ENCODE results near the gene PPP1R15B. TPM values are rescaled to one million over a fixed set of nuclear protein-coding genes. Genes with fewer than 3 reads are reported as not detected.

Gene PPP1R15B
- total RNA-seq, 2 donors from 2014 or later, result 44.8 to 79.2 TPM

- Mint-ChIP-seq H3K27me3 (ENCODE audit: insufficient read depth) (peaks cover 35% of the 10 kb centered on the region), H3K4me1 (peaks cover 5% of the 10 kb centered on the region), H3K36me3 (ENCODE audit: low read depth) (no peaks in the 10 kb centered on the region), H3K4me3 (no peak overlapping the region), H3K27ac (no peak overlapping the region), H3K9me3 (no peaks in the 10 kb centered on the region)
- 84 to 90% methylated on average over 1 to 2 of the region's 2 CpGs for WGBS, 2 experiments (ENCODE audit: insufficient coverage in 1 of 2, insufficient read length in 1 of 2)
- Histone ChIP-seq H3K4me1 (ENCODE audit: control insufficient read depth, insufficient read depth, low read length) (no peaks in the 10 kb centered on the region), H3K9ac (ENCODE audit: extremely low read depth, low read length, poor library complexity, severe bottlenecking) (no peak overlapping the region), H3K4me3 (ENCODE audit: low read length) (no peak overlapping the region), H3K27ac (ENCODE audit: low read depth, low read length) (no peak overlapping the region), H3K9me3 (ENCODE audit: control insufficient read depth, low read length) (no peaks in the 10 kb centered on the region), H3K36me3 (ENCODE audit: control insufficient read depth, insufficient read depth, low read length) (no peaks in the 10 kb centered on the region), H3K27me3 (ENCODE audit: control insufficient read depth, insufficient read depth, low read length, poor library complexity, severe bottlenecking) (peaks cover 83% of the 10 kb centered on the region)
- no peak for DNase-seq
- TF ChIP-seq, protein P1, sequence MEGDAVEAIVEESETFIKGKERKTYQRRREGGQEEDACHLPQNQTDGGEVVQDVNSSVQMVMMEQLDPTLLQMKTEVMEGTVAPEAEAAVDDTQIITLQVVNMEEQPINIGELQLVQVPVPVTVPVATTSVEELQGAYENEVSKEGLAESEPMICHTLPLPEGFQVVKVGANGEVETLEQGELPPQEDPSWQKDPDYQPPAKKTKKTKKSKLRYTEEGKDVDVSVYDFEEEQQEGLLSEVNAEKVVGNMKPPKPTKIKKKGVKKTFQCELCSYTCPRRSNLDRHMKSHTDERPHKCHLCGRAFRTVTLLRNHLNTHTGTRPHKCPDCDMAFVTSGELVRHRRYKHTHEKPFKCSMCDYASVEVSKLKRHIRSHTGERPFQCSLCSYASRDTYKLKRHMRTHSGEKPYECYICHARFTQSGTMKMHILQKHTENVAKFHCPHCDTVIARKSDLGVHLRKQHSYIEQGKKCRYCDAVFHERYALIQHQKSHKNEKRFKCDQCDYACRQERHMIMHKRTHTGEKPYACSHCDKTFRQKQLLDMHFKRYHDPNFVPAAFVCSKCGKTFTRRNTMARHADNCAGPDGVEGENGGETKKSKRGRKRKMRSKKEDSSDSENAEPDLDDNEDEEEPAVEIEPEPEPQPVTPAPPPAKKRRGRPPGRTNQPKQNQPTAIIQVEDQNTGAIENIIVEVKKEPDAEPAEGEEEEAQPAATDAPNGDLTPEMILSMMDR (conservative IDR thresholded peaks at IDR 0.05), result no peak
These were observed 28.9 kb downstream of the PPP1R15B start for GRCh38 chr1:204382714-204383083.

DNA sequence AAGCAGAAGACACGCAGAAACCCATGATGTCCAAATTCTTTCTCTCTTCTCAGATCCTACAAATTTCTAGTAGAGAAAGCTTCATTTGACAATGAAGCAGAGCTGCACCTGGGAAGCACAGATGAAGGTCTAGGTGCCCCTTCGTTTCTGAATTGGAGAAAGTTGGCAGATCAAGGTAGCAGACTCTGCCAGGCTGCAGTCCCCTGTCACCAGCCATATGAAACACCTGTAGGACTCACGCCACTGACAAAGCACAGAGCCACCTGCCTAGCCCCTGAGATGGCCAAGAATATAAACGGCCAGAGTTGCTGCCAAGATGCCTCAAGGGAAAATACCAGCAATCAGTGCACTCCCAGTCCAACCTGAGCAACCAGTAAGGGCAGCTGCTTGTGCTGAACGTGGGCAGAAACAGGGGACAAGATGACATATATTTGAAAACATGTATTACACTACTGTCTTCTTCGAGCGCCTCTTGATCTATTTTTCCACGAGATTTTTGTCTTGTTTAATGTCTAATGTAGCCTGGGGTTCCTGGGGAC, 31.3 kb downstream of the PPP1R15B start:
- Histone ChIP-seq H3K27ac (ENCODE audit: low read depth, low read length) (no peak overlapping the region), H3K9ac (ENCODE audit: extremely low read depth, low read length, poor library complexity, severe bottlenecking) (no peak overlapping the region)

DNA sequence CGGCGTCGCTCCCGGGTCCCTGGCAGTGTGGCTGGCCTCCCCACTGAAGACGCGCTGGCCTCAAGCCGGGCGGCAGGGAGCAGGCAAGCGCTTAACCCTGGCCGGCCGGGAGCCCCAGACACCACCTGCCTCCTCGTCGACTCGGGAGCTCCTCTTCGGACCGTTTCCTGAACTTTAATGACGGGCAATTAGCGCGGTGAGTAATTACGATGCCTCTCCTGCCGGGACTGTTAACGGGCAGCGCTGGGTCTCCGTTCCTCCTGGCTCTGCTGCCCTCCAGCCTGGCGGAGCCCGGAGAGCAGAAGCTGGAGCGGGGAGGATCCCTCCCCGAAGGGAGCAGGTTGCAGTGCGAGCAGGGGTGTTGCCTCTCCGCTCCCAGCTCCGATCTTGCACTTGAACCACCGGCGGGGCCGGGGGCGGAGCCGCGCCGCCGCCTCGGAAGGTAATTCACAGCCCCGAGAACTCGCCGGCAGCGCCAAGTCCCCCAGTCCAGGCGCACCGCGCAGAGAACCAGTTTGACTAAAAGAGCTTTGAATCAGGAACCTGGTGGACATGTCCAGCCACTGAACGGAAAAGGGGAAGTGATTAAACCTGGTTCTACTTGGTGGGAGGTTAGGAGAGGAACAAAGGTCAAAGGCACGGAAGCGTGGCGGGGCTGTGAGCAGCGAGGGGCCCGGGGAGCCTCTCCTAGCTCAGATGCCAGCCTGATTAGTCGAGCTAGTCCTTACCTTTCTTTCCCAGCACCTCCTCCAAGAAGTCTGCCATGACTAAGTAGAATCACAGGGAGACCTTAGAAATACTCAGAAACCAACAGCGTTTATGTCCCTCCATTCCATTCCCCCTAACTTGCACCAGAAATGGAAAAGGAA, 33.6 kb downstream of the PPP1R15B start:
- peak; percentile 89 for DNase-seq
- H3K27me3 Mint-ChIP-seq (ENCODE audit: insufficient read depth), result peaks cover 37% of the 10 kb centered on the region
- peak overlapping the region; percentile 70 for H3K4me3 Mint-ChIP-seq
- Histone ChIP-seq H3K4me1 (ENCODE audit: control insufficient read depth, insufficient read depth, low read length) (no peaks in the 10 kb centered on the region), H3K9me3 (ENCODE audit: control insufficient read depth, low read length) (no peaks in the 10 kb centered on the region), H3K27ac (ENCODE audit: low read depth, low read length) (no peak overlapping the region), H3K27me3 (ENCODE audit: control insufficient read depth, insufficient read depth, low read length, poor library complexity, severe bottlenecking) (peaks cover 100% of the 10 kb centered on the region), H3K9ac (ENCODE audit: extremely low read depth, low read length, poor library complexity, severe bottlenecking) (peak overlapping the region; percentile 9), H3K4me3 (ENCODE audit: low read length) (peak overlapping the region; percentile 86), H3K36me3 (ENCODE audit: control insufficient read depth, insufficient read depth, low read length) (no peaks in the 10 kb centered on the region)
- no peaks in the 10 kb centered on the region for H3K36me3 Mint-ChIP-seq (ENCODE audit: low read depth)
- H3K27ac Mint-ChIP-seq, result peak overlapping the region; percentile 86
- TF ChIP-seq, protein P1 (conservative IDR thresholded peaks at IDR 0.05), result no peak
- no peaks in the 10 kb centered on the region for H3K9me3 Mint-ChIP-seq
- H3K4me1 Mint-ChIP-seq, result peaks cover 9% of the 10 kb centered on the region
- 1 to 2% methylated on average over 43 to 55 of the region's 55 CpGs for WGBS, 2 experiments (ENCODE audit: insufficient coverage in 1 of 2, insufficient read length in 1 of 2)

More for the DNA sequence above, 31.3 kb downstream of the PPP1R15B start:
- no peaks in the 10 kb centered on the region for H3K9me3 ChIP-seq (ENCODE audit: control insufficient read depth, low read length)
- H3K27me3 ChIP-seq (ENCODE audit: control insufficient read depth, insufficient read depth, low read length, poor library complexity, severe bottlenecking), result peaks cover 95% of the 10 kb centered on the region
- Mint-ChIP-seq H3K4me3 (no peak overlapping the region), H3K9me3 (no peaks in the 10 kb centered on the region), H3K27me3 (ENCODE audit: insufficient read depth) (peaks cover 36% of the 10 kb centered on the region), H3K36me3 (ENCODE audit: low read depth) (no peaks in the 10 kb centered on the region), H3K4me1 (peaks cover 9% of the 10 kb centered on the region), H3K27ac (no peak overlapping the region)
- no peak overlapping the region for H3K4me3 ChIP-seq (ENCODE audit: low read length)
- H3K36me3 ChIP-seq (ENCODE audit: control insufficient read depth, insufficient read depth, low read length), result no peaks in the 10 kb centered on the region
- TF ChIP-seq, protein P1 (conservative IDR thresholded peaks at IDR 0.05), result no peak
- DNase-seq, result peak; percentile 14
- H3K4me1 ChIP-seq (ENCODE audit: control insufficient read depth, insufficient read depth, low read length), result no peaks in the 10 kb centered on the region
- WGBS, 2 experiments (ENCODE audit: insufficient coverage in 1 of 2, insufficient read length in 1 of 2), result 82 to 87% methylated on average over 8 of the region's 8 CpGs
